G401 (cell line): Measurements from ENCODE around the gene B3GNT2. TPM values are rescaled to one million over a fixed set of nuclear protein-coding genes. Genes with fewer than 3 reads are reported as not detected.
A peak's percentile ranks its signal among the peaks of the same experiment; 100 is the strongest.
"Not testable (repeated sequence)": the region's sequence is repeated elsewhere in the genome, so short reads cannot be mapped to it uniquely, and the experiment has no call there.

Experiments
- DNase-seq: peaks from one replicate; pipeline ENCODE4 v3.0.0-alpha.2; 2015; ENCODE audit warnings: low spot score
- in situ Hi-C: cut with HindIII; loops from 2 replicates; pipeline ENCODE4 v1.10.0; 2016; ENCODE audit warnings: low sequenced_read_pairs, mixed read lengths
- total RNA-seq: library from RNA; depleted of rRNA; stranded (reverse); fragments of >200 nt; shearing (Covaris generic); gene quantifications from 2 replicates; pipeline ENCODE4 v1.2.3, GENCODE V29; 2014; rRNA removed

B3GNT2 gene
- 21.3 and 29.0 TPM in 2 replicates for total RNA-seq

DNA sequence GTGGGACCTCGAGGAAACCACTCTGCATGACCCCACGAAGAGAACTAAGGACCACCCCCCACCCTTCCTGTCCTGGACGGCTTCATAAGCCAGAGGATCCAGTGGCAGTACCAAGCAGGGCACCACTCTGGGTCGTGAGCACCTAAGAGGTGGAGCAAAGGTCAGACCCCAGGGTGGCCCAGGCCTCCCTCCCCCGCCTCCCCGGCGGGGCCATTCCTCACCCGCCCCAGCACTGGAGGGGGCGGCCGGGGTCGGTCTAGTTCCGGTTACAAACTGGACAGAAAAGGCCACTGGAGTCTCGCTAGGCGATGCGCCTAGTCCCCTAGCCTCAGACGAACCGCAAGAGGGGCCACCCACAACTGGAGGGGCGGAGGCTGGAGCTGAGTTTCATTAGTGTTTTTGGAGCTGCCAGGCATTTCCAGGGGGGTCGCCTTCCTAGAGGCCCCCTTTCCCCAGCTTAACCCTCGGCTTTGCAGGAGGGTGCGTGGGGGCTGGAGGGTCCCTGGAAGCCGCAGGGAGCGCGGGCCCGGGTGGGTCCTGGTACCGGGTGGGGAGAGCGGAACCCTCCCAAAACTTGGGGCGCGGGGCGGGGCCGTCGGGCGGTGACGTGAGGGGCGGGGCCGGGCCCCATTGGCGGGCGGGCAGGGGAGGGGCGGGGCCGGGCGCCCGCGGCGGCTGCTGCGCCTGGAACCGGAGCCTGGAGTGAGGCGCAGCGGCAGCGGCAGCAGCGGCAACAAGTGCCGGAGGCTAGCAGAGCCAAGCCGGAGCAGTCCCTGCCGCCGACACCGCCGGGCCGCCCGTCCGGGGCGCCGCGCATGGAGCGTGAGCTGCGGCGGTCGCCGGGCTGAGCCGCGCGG lies at the start of gene B3GNT2:
B3GNT2 (plus strand) TSS at position 695 of the 857 bp plus-strand sequence. CDS start 26,106 bp downstream, outside the sequence.
- in situ Hi-C loops: no loop called here
- peak; percentile 25 for DNase-seq

DNA sequence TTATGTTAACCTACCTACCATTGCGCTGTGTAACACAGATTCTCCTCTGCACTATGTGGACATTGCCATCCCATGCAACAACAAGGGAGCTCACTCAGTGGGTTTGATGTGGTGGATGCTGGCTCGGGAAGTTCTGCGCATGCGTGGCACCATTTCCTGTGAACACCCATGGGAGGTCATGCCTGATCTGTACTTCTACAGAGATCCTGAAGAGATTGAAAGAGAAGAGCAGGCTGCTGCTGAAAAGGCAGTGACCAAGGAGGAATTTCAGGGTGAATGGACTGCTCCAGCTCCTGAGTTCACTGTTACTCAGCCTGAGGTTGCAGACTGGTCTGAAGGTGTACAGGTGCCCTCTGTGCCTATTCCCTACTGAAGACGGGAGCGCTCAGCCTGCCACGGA lies 49.1 kb upstream of the B3GNT2 start:
- DNase-seq, in situ Hi-C loops: not testable (repeated sequence)

GRCh38 chr2:62147610-62148301 lies 48.2 kb upstream of the B3GNT2 start:
- no peak for DNase-seq
- in situ Hi-C loops: no loop called here

DNA sequence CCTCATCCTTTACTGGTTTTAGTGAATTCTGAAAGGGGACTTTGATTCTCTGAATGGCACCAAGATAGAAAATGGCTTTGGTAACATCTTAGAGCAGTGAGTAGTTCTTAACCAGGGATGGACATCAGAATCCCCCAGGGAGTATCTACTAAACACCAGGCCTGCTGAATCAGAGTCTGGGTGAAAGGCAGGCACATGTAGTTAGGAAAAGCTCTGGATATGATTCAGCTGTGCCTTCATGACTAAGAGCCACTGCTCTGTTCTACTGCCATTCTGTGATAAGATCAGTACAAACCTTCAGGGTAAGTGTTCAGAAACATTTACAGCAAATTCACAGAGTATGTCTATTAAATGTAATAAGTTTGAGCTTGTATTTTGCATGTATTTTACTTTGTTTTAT lies 46.2 kb upstream of the B3GNT2 start:
- in situ Hi-C loops: no loop called here
- no peak for DNase-seq

DNA sequence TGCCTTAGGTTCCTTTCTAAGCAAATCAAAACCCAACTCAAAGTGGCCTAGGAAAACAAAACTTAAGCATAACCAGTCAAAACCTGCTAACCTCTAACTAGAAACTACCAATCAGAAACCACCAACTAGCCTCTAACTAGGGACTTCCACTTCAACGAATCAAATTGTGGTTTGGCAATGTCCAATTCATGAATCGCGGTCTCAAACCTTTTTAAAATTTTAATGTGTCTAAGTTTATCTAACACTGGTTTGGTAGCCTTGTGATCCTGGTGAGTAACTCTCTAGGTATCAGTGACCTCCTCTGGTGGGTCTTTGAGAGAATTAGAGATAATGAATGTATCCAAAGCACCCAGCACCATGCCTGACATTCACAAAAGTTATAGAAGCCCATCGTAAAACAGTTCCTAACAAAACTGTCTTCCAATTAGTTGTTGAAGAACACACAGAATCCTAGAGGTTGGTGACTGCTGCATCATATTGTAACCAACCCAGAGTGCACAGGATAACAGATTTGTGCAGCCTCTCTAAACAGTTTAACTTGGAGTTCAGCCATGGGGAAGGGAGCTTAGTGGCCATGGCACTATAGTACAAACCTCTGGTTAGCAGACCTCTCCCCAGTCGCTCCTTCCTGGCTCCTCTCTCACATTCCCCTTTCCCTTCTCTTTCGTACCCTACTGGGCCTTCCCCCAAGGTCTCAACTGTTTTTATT lies 45.2 kb upstream of the B3GNT2 start:
- peak; percentile 45 for DNase-seq
- in situ Hi-C loops: no loop called here

DNA sequence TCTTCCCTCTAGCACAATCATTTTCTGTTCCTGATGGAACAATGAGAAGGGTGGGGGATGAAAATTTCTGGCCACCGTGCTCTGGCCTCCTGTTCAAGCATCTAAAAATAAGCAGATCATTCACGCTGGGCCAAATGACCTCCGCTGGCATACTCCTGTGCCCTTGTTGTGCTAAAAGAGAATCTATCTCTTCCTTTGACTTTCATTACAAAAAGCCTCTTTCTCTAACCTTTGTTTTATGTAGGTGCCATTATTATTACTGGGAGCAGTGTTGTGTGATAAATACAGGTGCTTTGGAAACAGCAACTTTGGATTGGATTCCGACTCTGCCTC lies 44.6 kb upstream of the B3GNT2 start:
- in situ Hi-C loops: no loop called here
- peak; percentile 58 for DNase-seq

DNA sequence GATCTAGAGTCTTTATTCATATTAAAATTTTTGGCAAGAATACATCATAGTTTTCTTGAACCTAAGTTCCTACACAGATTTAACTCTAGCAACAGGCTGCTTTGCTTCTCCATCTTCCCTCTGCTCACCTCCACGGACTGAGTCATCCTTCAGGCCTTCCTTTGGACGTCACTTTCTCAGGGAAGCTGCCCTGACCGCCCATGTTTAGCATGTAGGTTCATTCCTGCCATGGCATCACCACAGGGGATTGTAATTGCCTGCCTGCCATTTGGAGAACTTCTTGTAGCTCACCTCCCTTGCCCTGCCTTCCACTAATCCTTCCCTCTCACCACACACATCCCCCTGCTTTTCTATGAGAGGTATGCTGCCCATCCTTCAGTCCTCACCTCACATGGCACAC lies 43.9 kb upstream of the B3GNT2 start:
- in situ Hi-C loops: no loop called here
- DNase-seq: no peak

DNA sequence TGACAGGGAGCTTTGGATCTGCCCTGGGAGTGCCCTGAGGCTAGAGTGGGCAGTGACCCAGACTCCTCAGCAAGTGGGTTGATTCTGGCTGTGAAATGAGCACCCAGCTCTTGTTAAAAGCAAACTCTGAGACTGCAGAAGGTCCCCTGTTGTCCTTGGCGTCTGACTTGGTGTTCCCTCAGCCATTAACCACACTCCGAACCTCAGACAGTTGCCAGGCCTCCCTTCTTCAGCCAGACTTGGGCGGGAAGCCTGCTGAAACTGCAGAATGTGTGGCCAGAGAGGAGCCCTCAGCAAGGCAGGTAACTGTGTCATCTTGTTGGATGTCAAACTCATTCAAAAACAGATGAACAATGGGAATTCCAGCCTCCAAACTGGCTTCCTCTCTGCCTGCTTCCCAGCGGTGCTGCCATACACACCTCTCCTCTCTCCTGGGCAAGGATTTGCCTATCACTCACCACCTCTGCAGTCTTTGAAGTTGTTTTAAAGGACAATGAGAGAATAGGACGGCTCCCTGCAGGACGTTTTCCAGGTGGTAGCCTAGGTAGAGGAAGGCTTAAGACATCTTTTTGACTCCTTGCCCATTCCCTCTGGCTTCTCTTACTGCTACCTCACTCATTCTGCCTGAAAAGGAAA lies 38.9 kb upstream of the B3GNT2 start:
- in situ Hi-C loops: no loop called here

GRCh38 chr2:62158444-62159121 lies 37.3 kb upstream of the B3GNT2 start:
- in situ Hi-C loops: no loop called here

More for the DNA sequence above, 38.9 kb upstream of the B3GNT2 start:
- no peak for DNase-seq

DNA sequence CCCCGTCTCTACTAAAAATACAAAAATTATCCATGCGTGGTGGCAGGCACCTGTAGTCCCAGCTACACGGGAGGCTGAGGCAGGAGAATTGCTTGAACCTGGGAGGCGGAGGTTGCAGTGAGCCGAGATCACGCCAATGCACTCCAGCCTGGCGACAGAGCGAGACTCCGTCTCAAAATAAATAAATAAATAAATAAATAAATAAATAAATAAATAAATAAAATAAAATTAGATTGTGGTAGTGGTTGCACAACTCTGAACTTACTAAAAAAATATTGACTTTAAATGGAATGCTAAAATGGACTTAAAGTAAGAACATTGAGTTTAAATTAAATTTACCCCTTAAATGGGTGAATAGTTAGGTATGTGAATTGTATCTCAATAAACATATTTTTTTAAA lies 35.2 kb upstream of the B3GNT2 start:
- DNase-seq, in situ Hi-C loops: not testable (repeated sequence)

More at GRCh38 chr2:62158444-62159121, 37.3 kb upstream of the B3GNT2 start:
- DNase-seq: no peak

DNA sequence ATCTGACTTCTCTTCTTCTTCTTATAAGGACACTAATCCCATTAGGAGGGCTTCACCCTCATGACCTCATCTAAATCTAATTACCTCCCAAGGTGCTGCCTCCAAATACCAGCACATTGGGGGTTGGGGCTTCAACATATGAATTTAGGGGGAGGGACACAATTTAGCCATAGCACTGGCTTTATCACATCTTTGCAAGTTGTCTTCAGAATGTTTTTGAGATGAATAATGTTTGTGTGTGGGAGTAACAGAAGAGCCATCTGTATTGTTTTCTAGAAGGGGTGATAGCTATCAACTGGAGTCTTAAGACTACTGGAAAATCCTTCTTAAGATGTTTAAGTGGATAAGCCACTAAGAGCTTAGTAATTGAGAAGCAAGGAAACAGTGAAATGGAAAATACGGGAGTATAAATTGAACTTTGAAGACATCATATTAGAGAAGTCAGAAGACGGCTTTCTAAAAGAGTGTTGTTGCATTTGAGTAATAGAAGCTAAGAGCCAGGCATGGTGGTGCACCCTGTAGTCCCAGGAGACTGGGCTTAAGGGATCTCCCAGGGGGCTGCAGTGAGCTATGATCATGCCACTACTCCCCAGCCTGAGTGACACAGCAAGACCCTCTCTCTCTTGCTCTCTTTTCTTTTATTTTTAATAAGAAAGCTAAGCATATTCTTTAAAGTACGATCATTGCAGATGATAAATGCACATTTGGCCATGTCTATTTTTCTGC lies 32.6 kb upstream of the B3GNT2 start:
- DNase-seq: no peak
- in situ Hi-C loops: no loop called here

GRCh38 chr2:62163834-62164233 lies 32.1 kb upstream of the B3GNT2 start:
- in situ Hi-C loops: no loop called here
- DNase-seq: no peak

GRCh38 chr2:62175728-62176127 lies 20.2 kb upstream of the B3GNT2 start:
- in situ Hi-C loops: no loop called here
- DNase-seq: peak; percentile 53

- in situ Hi-C loops: no loop called here
- no peak for DNase-seq
Measured at GRCh38 chr2:62176801-62177200, 19.1 kb upstream of the B3GNT2 start.

- in situ Hi-C loops: no loop called here
- no peak for DNase-seq
Measured at GRCh38 chr2:62177392-62178049, 18.4 kb upstream of the B3GNT2 start.

DNA sequence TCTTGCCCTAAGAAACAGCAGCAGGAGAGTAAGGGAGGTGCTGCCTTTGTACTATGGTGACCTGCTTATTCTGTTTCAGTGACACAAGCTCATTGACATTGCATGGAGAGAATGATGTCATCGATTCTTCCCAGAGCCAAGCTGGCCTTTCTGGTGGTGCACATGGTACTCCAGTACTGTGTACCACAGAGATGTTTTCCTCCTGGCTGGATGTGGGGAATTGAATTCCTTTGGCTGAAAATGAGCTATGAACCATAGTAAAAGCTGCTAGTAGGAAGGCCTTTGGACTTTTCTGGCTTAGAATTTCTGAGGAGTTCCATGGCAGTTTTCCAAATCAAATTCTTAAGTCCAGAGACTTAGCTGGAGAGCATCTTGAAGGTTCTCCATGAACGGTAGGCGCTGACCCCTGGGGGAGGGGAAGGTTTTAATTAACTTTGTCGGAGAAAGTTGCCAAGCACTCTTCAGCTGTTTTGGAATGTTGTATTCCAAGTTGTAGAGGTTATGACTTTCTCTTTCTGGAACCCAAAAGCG lies 17.1 kb upstream of the B3GNT2 start:
- DNase-seq: no peak
- in situ Hi-C loops: no loop called here

DNA sequence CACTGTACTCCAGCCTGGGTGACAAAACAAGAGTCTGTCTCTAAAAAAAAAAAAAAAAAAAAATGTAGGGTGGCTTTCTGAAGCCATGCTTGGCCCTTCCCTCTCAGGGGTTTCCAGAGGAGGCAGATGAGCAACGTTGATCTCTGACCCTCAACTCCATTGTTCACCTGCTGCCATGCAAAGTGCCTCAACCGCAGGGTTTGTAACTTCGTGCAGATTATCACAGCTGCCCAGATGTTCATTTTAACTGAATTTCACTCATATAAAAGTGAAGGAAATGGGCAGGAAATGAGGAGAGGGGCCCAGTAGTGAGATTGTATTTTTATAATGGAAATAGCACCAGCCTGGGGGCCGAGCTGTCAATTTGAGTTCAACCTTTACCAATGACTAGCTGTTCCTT lies 14.9 kb upstream of the B3GNT2 start:
- no peak for DNase-seq
- in situ Hi-C loops: no loop called here

GRCh38 chr2:62181843-62182242 lies 14.1 kb upstream of the B3GNT2 start:
- in situ Hi-C loops: no loop called here
- no peak for DNase-seq
